SW 1271 (cell line): Measurements from ENCODE around the gene P2RX3.
"Not testable (repeated sequence)": the region's sequence is repeated elsewhere in the genome, so short reads cannot be mapped to it uniquely, and the experiment has no call there.

Source experiments
- DNase-seq, 2 experiments: peaks; one replicate each; lab custom pipeline; 2025; lab: John Stamatoyannopoulos, UW

P2RX3 gene

GRCh38 chr11:57349491-57350274, 11.5 kb downstream of the P2RX3 start:
- no peak for DNase-seq

- DNase-seq: no peak
Observed at GRCh38 chr11:57353036-57353435, 14.9 kb downstream of the P2RX3 start.

- DNase-seq: no peak
Observed at GRCh38 chr11:57353446-57353845, 15.3 kb downstream of the P2RX3 start.

GRCh38 chr11:57353852-57354251, 15.7 kb downstream of the P2RX3 start:
- no peak for DNase-seq

- DNase-seq: no peak
Observed at GRCh38 chr11:57354699-57355098, 16.5 kb downstream of the P2RX3 start.

GRCh38 chr11:57356268-57356667, 18.1 kb downstream of the P2RX3 start:
- DNase-seq: no peak

- no peak for DNase-seq
Observed at GRCh38 chr11:57357310-57357709, 19.2 kb downstream of the P2RX3 start.

GRCh38 chr11:57357856-57358255, 19.7 kb downstream of the P2RX3 start:
- DNase-seq: no peak

- DNase-seq: no peak
Observed at GRCh38 chr11:57358543-57358961, 20.4 kb downstream of the P2RX3 start.

GRCh38 chr11:57358991-57359390, 20.8 kb downstream of the P2RX3 start:
- no peak for DNase-seq

- DNase-seq: no peak
Observed at GRCh38 chr11:57359396-57359795, 21.2 kb downstream of the P2RX3 start.

GRCh38 chr11:57359896-57360690, 21.9 kb downstream of the P2RX3 start:
- no peak for DNase-seq

- DNase-seq: no peak
Observed at GRCh38 chr11:57360991-57361390, 22.8 kb downstream of the P2RX3 start.

GRCh38 chr11:57361420-57361819, 23.3 kb downstream of the P2RX3 start:
- DNase-seq: not testable (repeated sequence)

GRCh38 chr11:57361926-57362325, 23.8 kb downstream of the P2RX3 start:
- no peak for DNase-seq

GRCh38 chr11:57363131-57364080, 25.3 kb downstream of the P2RX3 start:
- DNase-seq: no peak

- DNase-seq: no peak
Observed at GRCh38 chr11:57364851-57365660, 26.9 kb downstream of the P2RX3 start.

GRCh38 chr11:57368106-57368844, 30.1 kb downstream of the P2RX3 start:
- no peak for DNase-seq

- DNase-seq: no peak
Observed at GRCh38 chr11:57368845-57369232, 30.7 kb downstream of the P2RX3 start.

- no peak for DNase-seq
Observed at GRCh38 chr11:57370251-57370650, 32.1 kb downstream of the P2RX3 start.

GRCh38 chr11:57370941-57371340, 32.8 kb downstream of the P2RX3 start:
- no peak for DNase-seq
